ENCODE data around the gene ACVR1B.

Gene ACVR1B

DNA sequence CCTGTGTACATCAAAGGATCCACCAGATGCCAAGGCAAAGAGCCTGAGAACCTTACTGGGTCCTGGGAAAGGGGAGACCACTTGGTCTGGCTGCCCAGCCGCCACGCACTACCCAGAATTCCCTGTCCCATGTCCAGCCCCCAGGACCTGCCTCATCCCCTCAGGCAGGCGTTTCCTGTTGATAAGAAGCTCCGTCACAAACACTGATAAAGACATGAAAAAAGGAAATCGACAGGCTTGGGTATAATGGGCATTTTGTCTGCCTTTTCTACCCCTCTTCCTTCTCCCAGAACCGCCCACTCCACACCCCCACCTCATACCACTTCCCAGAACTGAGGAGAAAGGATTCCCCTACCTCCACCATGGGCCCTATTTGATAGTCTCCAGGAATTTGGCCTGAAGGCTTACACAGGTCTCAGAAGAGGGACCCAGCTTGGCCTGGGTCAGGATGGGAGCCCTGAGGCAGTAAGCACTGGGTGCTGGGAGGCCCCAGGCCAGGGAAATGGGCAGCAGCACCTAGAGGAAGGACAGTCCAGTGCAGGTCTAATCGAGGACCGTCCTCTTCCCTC lies 25.4 kb upstream of the ACVR1B start:
- 91 to 94% methylated on average over 6 to 8 of the region's 8 CpGs for WGBS, 2 experiments
- Histone ChIP-seq H3K27me3 (ENCODE audit: control insufficient read depth, insufficient read depth, low read length, poor library complexity, severe bottlenecking) (peaks cover 9% of the 10 kb centered on the region), H3K36me3 (ENCODE audit: control insufficient read depth, insufficient read depth, low read length) (no peaks in the 10 kb centered on the region), H3K27ac (ENCODE audit: insufficient read depth, low read depth, low read length, poor library complexity, severe bottlenecking) (no peak overlapping the region), H3K4me3 (ENCODE audit: insufficient read depth, low read depth, low read length) (no peak overlapping the region), H3K4me1 (ENCODE audit: control insufficient read depth, insufficient read depth, low read length) (peaks cover 8% of the 10 kb centered on the region), H3K9me3 (ENCODE audit: control insufficient read depth, low read length) (no peaks in the 10 kb centered on the region)

DNA sequence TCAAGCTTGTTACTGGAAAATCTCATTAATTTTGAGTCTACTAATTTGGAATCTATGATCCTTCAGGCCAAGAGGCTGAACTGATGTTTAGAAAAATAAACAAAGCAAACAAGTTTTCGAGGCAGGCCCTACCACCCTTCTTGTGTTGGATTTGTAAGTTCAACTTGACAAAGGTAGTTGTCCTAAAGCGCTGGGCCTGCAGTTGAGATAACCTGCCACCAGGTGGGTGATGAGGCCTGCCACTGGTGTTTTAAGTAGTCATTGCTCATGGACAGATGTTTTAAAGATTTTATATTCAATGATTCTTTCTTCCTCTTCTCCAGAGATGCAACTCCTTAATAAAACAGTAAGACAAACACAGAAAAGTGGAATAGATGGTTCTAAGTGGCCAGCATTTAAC lies 24.8 kb upstream of the ACVR1B start:
- 84 to 90% methylated on average over 2 of the region's 2 CpGs for WGBS, 2 experiments
- Histone ChIP-seq H3K36me3 (ENCODE audit: control insufficient read depth, insufficient read depth, low read length) (no peaks in the 10 kb centered on the region), H3K27me3 (ENCODE audit: control insufficient read depth, insufficient read depth, low read length, poor library complexity, severe bottlenecking) (peaks cover 9% of the 10 kb centered on the region), H3K9me3 (ENCODE audit: control insufficient read depth, low read length) (no peaks in the 10 kb centered on the region), H3K4me3 (ENCODE audit: insufficient read depth, low read depth, low read length) (no peak overlapping the region), H3K4me1 (ENCODE audit: control insufficient read depth, insufficient read depth, low read length) (peaks cover 3% of the 10 kb centered on the region), H3K27ac (ENCODE audit: insufficient read depth, low read depth, low read length, poor library complexity, severe bottlenecking) (no peak overlapping the region)

DNA sequence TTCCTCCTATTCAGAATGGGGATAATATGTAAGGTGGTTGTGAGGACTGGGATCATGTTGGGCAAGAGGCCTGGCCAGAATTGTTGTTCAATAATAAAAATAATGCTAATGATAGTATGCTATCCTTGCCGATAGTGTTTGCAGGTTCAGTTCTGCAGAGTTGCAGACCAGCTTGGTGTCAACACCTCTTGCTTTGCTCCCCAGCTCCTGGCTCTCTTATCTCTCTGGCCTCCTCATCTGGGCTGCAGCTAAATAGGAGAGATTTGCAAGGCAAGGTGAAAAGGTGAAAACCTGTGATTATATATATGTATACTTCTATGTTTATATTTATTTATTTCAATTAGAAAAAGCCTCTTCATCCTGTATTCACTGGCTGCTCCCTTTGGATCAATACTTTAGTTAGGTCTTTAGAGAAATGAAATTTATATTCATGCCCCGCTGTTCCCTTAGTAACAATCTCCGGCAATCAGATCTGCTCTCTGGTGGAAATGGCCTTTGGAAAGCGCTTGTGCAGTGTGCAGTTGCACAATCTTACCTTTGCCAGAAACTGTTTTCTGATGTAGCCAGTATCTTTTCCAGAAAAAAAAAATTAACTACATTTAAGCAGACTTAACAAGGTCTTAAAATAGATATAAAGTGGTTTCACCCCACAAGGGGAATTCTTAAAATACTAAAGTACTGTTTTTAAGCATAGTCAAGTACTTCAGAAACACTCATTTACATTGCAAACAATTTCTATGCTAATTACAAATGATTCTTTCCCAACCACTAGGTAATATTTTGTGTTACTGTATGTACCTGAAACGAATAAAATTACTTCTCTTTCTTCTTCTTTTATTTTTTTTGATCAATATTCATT lies 19.1 kb upstream of the ACVR1B start:
- Histone ChIP-seq H3K4me1 (ENCODE audit: control insufficient read depth, insufficient read depth, low read length) (no peaks in the 10 kb centered on the region), H3K27ac (ENCODE audit: insufficient read depth, low read depth, low read length, poor library complexity, severe bottlenecking) (no peak overlapping the region), H3K9me3 (ENCODE audit: control insufficient read depth, low read length) (no peaks in the 10 kb centered on the region), H3K36me3 (ENCODE audit: control insufficient read depth, insufficient read depth, low read length) (no peaks in the 10 kb centered on the region), H3K4me3 (ENCODE audit: insufficient read depth, low read depth, low read length) (no peak overlapping the region), H3K27me3 (ENCODE audit: control insufficient read depth, insufficient read depth, low read length, poor library complexity, severe bottlenecking) (no peaks in the 10 kb centered on the region)
- 90 to 95% methylated on average over 4 to 5 of the region's 5 CpGs for WGBS, 2 experiments

DNA sequence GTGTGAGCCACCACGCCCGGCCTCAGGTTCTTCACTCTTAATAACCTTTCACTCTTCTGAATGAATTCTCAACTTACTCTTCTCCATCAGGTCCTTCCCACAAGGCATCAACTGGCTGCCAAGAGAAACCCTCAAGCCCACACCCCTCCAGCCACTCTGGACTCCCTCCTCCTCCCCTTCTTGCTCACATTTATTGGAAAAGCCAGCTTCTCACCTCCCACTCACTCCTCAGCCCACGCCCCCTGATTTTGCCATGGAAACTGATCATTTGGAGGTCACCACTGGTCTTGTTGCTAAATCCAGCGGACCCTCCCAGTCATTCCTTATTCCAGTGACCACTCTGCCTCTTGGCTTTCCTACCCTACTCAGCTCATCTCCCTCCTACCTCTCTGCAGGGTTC lies 17.4 kb upstream of the ACVR1B start:
- Histone ChIP-seq H3K4me1 (ENCODE audit: control insufficient read depth, insufficient read depth, low read length) (peaks cover 4% of the 10 kb centered on the region), H3K27ac (ENCODE audit: insufficient read depth, low read depth, low read length, poor library complexity, severe bottlenecking) (no peak overlapping the region), H3K9me3 (ENCODE audit: control insufficient read depth, low read length) (no peaks in the 10 kb centered on the region), H3K4me3 (ENCODE audit: insufficient read depth, low read depth, low read length) (no peak overlapping the region), H3K36me3 (ENCODE audit: control insufficient read depth, insufficient read depth, low read length) (no peaks in the 10 kb centered on the region), H3K27me3 (ENCODE audit: control insufficient read depth, insufficient read depth, low read length, poor library complexity, severe bottlenecking) (no peaks in the 10 kb centered on the region)
- WGBS, 2 experiments = 89% methylated on average over 4 of the region's 4 CpGs

DNA sequence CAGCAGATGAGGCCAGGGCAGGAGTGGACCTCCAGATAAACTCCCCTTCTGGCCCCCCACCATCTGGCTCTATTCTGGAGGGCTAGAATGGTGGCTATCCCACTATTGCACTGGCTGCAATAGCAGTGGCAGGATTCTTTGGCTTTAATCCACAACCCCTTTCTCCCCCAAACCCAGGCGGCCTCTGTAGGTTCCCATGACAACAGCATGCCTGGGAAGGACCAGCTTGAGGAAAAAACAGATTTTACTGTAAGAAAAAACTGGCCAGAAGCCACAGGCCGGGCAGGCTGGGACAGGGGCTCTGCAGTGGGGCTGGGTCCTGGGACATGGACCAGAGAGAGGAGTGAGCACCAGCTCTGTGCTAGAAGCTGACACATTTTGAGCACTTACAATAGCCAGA lies 13.6 kb upstream of the ACVR1B start:
- Histone ChIP-seq H3K27ac (ENCODE audit: insufficient read depth, low read depth, low read length, poor library complexity, severe bottlenecking) (no peak overlapping the region), H3K4me1 (ENCODE audit: control insufficient read depth, insufficient read depth, low read length) (peaks cover 4% of the 10 kb centered on the region), H3K4me3 (ENCODE audit: insufficient read depth, low read depth, low read length) (no peak overlapping the region), H3K9me3 (ENCODE audit: control insufficient read depth, low read length) (no peaks in the 10 kb centered on the region), H3K36me3 (ENCODE audit: control insufficient read depth, insufficient read depth, low read length) (no peaks in the 10 kb centered on the region), H3K27me3 (ENCODE audit: control insufficient read depth, insufficient read depth, low read length, poor library complexity, severe bottlenecking) (no peaks in the 10 kb centered on the region)
- 57 to 63% methylated on average over 2 of the region's 2 CpGs for WGBS, 2 experiments

DNA sequence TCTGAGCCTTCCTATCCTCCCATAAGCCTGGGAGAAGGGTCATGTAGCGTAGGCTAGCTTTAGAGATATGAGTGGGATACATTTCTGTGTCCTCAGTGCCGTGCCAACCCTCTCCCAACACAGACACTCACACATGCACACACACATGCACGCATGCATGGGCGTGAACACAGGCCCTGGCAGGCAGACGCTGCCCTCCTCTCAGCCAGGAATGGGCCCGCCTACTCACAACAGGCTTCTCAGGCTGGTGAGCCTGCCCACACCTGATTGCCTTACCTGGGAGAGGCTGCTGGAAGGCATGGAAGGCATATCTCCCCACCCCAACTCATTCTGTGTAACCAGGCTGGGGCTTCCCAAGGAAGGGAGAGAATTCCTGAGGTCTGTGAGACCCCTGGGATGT lies 12.8 kb upstream of the ACVR1B start:
- WGBS, 2 experiments = 91 to 96% methylated on average over 6 of the region's 6 CpGs
- no peaks in the 10 kb centered on the region for H3K27me3 ChIP-seq (ENCODE audit: control insufficient read depth, insufficient read depth, low read length, poor library complexity, severe bottlenecking)
- peaks cover 4% of the 10 kb centered on the region for H3K4me1 ChIP-seq (ENCODE audit: control insufficient read depth, insufficient read depth, low read length)
- H3K36me3 ChIP-seq (ENCODE audit: control insufficient read depth, insufficient read depth, low read length) = no peaks in the 10 kb centered on the region
- no peak overlapping the region for H3K4me3 ChIP-seq (ENCODE audit: insufficient read depth, low read depth, low read length)
- H3K27ac ChIP-seq (ENCODE audit: insufficient read depth, low read depth, low read length, poor library complexity, severe bottlenecking) = no peak overlapping the region
- no peaks in the 10 kb centered on the region for H3K9me3 ChIP-seq (ENCODE audit: control insufficient read depth, low read length)

DNA sequence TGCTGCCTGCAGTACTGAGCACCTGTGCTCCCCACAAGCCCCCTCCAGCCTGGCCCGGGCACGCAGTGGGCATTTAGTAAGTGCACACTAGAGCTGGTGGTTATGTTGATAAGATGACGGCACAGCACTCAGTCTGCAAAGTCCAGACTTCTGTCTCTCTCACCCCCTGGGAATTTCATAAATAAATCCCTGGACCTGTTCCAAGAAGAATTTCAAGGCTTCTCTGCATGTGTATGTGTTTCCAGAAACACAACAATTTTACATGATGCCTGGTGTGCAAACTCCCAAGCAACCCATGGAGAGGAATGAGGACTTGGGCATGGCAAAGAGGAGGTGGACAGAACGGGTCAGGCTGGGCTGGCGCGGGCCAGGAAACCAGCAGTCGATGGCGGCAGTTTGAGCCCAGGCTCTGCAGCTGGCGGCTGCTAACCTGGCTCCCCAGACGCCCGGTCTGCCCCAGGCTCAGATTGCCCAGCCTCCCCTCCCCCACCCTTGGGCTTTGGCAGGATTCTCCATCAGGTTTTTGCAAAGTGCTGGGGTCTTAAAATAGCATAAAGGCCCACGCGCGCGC lies 10.4 kb upstream of the ACVR1B start:
- Histone ChIP-seq H3K4me3 (ENCODE audit: insufficient read depth, low read depth, low read length) (no peak overlapping the region), H3K4me1 (ENCODE audit: control insufficient read depth, insufficient read depth, low read length) (peaks cover 4% of the 10 kb centered on the region), H3K9me3 (ENCODE audit: control insufficient read depth, low read length) (no peaks in the 10 kb centered on the region), H3K27ac (ENCODE audit: insufficient read depth, low read depth, low read length, poor library complexity, severe bottlenecking) (no peak overlapping the region), H3K27me3 (ENCODE audit: control insufficient read depth, insufficient read depth, low read length, poor library complexity, severe bottlenecking) (no peaks in the 10 kb centered on the region), H3K36me3 (ENCODE audit: control insufficient read depth, insufficient read depth, low read length) (no peaks in the 10 kb centered on the region)
- 84 to 86% methylated on average over 15 of the region's 15 CpGs for WGBS, 2 experiments

DNA sequence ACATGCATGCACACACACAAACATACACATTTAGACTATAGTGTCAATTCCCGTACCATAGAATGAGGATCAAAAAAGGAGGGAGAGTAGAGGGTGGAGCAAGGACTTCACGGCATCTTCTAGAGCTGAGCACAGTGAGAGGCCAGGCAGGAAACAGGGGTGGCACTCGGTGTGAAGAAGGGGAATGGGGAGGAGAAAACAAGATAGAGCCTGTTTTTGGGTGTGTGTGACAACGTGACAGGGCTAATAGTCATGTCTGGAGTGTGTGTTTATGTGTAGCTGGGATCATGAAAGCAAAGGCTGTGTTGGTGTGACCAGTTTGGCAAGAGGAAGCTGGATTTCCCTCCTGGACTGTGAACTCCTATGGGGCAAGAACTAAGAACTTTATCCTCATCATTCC lies 9.9 kb upstream of the ACVR1B start:
- no peak overlapping the region for H3K4me3 ChIP-seq (ENCODE audit: insufficient read depth, low read depth, low read length)
- H3K27ac ChIP-seq (ENCODE audit: insufficient read depth, low read depth, low read length, poor library complexity, severe bottlenecking) = no peak overlapping the region
- H3K36me3 ChIP-seq (ENCODE audit: control insufficient read depth, insufficient read depth, low read length) = no peaks in the 10 kb centered on the region
- H3K4me1 ChIP-seq (ENCODE audit: control insufficient read depth, insufficient read depth, low read length) = peaks cover 4% of the 10 kb centered on the region
- no peaks in the 10 kb centered on the region for H3K9me3 ChIP-seq (ENCODE audit: control insufficient read depth, low read length)
- 81 to 85% methylated on average over 4 of the region's 4 CpGs for WGBS, 2 experiments
- H3K27me3 ChIP-seq (ENCODE audit: control insufficient read depth, insufficient read depth, low read length, poor library complexity, severe bottlenecking) = no peaks in the 10 kb centered on the region

DNA sequence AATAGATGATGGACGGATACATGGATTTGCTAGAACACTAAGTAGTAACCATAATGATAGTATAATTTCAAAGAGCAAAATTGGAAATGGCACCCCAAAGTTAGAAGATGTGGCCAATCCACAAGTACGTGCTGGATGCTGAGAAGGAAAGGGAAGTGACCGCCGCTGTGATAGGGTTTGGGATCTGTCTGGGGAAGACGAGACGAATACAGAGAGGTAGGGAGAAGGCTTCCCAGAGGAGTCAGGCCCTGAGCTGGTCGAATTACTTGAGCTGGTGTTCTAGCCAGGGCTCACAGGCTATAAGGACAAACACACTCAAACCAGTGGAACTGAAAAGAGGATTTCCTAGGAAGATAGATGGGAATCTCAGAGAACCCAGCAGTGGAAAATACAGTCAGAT lies 9.4 kb upstream of the ACVR1B start:
- Histone ChIP-seq H3K27me3 (ENCODE audit: control insufficient read depth, insufficient read depth, low read length, poor library complexity, severe bottlenecking) (no peaks in the 10 kb centered on the region), H3K27ac (ENCODE audit: insufficient read depth, low read depth, low read length, poor library complexity, severe bottlenecking) (no peak overlapping the region), H3K9me3 (ENCODE audit: control insufficient read depth, low read length) (no peaks in the 10 kb centered on the region), H3K4me1 (ENCODE audit: control insufficient read depth, insufficient read depth, low read length) (peaks cover 4% of the 10 kb centered on the region), H3K36me3 (ENCODE audit: control insufficient read depth, insufficient read depth, low read length) (no peaks in the 10 kb centered on the region), H3K4me3 (ENCODE audit: insufficient read depth, low read depth, low read length) (no peak overlapping the region)
- 88 to 92% methylated on average over 7 of the region's 7 CpGs for WGBS, 2 experiments

DNA sequence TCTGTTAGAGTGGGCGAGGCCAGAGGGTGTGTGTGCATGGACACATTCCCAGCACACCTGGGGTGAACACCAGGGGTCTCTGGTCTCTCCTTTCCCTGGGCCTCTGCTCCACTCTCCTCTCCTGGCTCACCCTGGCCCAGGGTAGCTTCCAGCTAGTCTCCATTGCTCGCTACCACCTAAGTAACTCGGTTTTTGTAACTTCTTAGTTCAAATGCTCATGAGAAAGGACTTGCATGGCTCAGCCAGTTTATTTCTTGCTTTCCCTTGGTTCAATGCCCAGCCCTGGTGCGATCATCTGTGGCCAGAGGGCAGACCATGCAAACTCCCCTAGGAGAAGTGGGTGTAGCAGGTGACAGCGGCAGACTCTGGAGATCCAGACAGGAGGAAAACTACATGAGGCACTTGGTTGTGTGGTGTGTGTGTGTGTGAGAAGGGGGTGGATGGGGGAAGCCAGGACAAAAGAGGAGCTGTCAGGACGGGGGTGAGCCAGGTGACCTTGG lies 8.9 kb upstream of the ACVR1B start:
- H3K27ac ChIP-seq (ENCODE audit: insufficient read depth, low read depth, low read length, poor library complexity, severe bottlenecking) = no peak overlapping the region
- no peaks in the 10 kb centered on the region for H3K36me3 ChIP-seq (ENCODE audit: control insufficient read depth, insufficient read depth, low read length)
- no peak overlapping the region for H3K4me3 ChIP-seq (ENCODE audit: insufficient read depth, low read depth, low read length)
- H3K27me3 ChIP-seq (ENCODE audit: control insufficient read depth, insufficient read depth, low read length, poor library complexity, severe bottlenecking) = peaks cover under 1% of the 10 kb centered on the region
- H3K9me3 ChIP-seq (ENCODE audit: control insufficient read depth, low read length) = no peaks in the 10 kb centered on the region
- H3K4me1 ChIP-seq (ENCODE audit: control insufficient read depth, insufficient read depth, low read length) = peaks cover 4% of the 10 kb centered on the region
- 91 to 93% methylated on average over 6 of the region's 6 CpGs for WGBS, 2 experiments
